PC-9 (cell line): ENCODE results near the gene JAGN1. TPM values are rescaled to one million over a fixed set of nuclear protein-coding genes. Genes with fewer than 3 reads are reported as not detected.
"Not testable (repeated sequence)": the region's sequence is repeated elsewhere in the genome, so short reads cannot be mapped to it uniquely, and the experiment has no call there.

ENCODE experiments used
- BruUV-seq: library from RNA; stranded (reverse); fragments of 400-500 nt; replicated peaks from 2 replicates; lab custom pipeline; 2021; lab: Mats Ljungman, UMichigan
- CTCF ChIA-PET: fragments of 300-600 bp; sonication (Branson Sonifier 250); formaldehyde crosslinking; loops from one replicate; lab custom pipeline; 2022; ENCODE audit warnings: antibody characterized with exemption; lab: Charles Lee
- POLR2A ChIA-PET: fragments of 300-600 bp; sonication (Branson Sonifier 250); formaldehyde crosslinking; loops from one replicate; lab custom pipeline; 2022; ENCODE audit warnings: antibody characterized with exemption; ENCODE audit not compliant: unreplicated experiment; lab: Charles Lee
- DNase-seq, 2 experiments: peaks; one replicate each; pipeline versions ENCODE4 v3.0.0 to v3.0.0-alpha.2; 2015 to 2022; ENCODE audit warnings: mixed read lengths in 1 of 2
- H2AFZ ChIP-seq: fragments of 200-600 bp; sonication (generic); 2 replicates; pipeline ENCODE4 v1.8.1; 2017; ENCODE audit warnings: antibody characterized with exemption
- H3F3A ChIP-seq: fragments of 200-600 bp; sonication (generic); 2 replicates; pipeline ENCODE4 v1.8.1; 2017; ENCODE audit warnings: antibody characterized with exemption, mild to moderate bottlenecking, low read depth; ENCODE audit not compliant: insufficient read depth
- H3K27ac ChIP-seq: fragments of 200-600 bp; sonication (generic); 2 replicates; pipeline ENCODE4 v1.6.1; 2016; ENCODE audit warnings: mixed run types
- H3K27me3 ChIP-seq: fragments of 200-600 bp; sonication (generic); 2 replicates; pipeline ENCODE4 v1.6.1; 2016; ENCODE audit warnings: low read depth, mixed run types; ENCODE audit not compliant: insufficient read depth
- H3K36me3 ChIP-seq: fragments of 200-600 bp; sonication (generic); 2 replicates; pipeline ENCODE4 v1.6.1; 2016; ENCODE audit warnings: low read depth, mixed run types
- H3K4me1 ChIP-seq: fragments of 200-600 bp; sonication (generic); replicated peaks from 2 replicates; pipeline ENCODE4 v1.6.1; 2016; ENCODE audit warnings: mixed run types; ENCODE audit not compliant: insufficient read depth
- H3K4me2 ChIP-seq: fragments of 200-600 bp; sonication (generic); 2 replicates; pipeline ENCODE4 v1.6.1; 2017; ENCODE audit warnings: mixed run types
- H3K4me3 ChIP-seq: fragments of 200-600 bp; sonication (generic); 2 replicates; pipeline ENCODE4 v1.6.1; 2016; ENCODE audit warnings: mixed run types
- H3K79me2 ChIP-seq: fragments of 200-600 bp; sonication (generic); 2 replicates; pipeline ENCODE4 v1.6.1; 2017; ENCODE audit warnings: low read depth, mixed run types
- H3K9me2 ChIP-seq: fragments of 200-600 bp; sonication (generic); 2 replicates; pipeline ENCODE4 v1.8.1; 2017; ENCODE audit warnings: mild to moderate bottlenecking; ENCODE audit not compliant: insufficient read depth
- H3K9me3 ChIP-seq: fragments of 200-600 bp; sonication (generic); 2 replicates; pipeline ENCODE4 v1.8.1; 2016; ENCODE audit warnings: low read depth; ENCODE audit not compliant: insufficient read depth
- H4K20me1 ChIP-seq: fragments of 200-600 bp; sonication (generic); 2 replicates; pipeline ENCODE4 v1.8.1; 2017; ENCODE audit not compliant: insufficient read depth
- CTCF ChIP-seq: fragments of 200-600 bp; sonication (generic); conservative IDR thresholded peaks from 2 replicates; pipeline ENCODE4 v1.6.1; 2017; ENCODE audit warnings: mixed run types, antibody characterized with exemption, mild to moderate bottlenecking, moderate library complexity
- EZH2 ChIP-seq: fragments of 200-600 bp; sonication (generic); IDR thresholded peaks from 2 replicates; pipeline ENCODE4 v1.8.0; 2017; ENCODE audit warnings: antibody characterized with exemption, low read depth
- intact Hi-C: fragments of 100-400 bp; cut with micrococcal nuclease; formaldehyde crosslinking; loops from one replicate; pipeline ENCODE4 v1.10.0; 2022; ENCODE audit not compliant: unreplicated experiment
- total RNA-seq: library from RNA; stranded (reverse); gene quantifications from 2 replicates; pipeline ENCODE4 v1.2.3, GENCODE V29; 2021

The JAGN1 gene
- total RNA-seq, 1 experiment from 2014 or later: 52.4 TPM

GRCh38 chr3:9848860-9849259 lies 41.5 kb upstream of the JAGN1 start:
- CTCF ChIA-PET: interaction anchor here (1.1 kb wide), 1 partner anchor 98 kb away, joined by 3 read pairs; no protein-coding TSS in a partner anchor
- DNase-seq, H3K4me2 ChIP-seq, H3K9me2 ChIP-seq, H3F3A ChIP-seq, BruUV-seq, POLR2A ChIA-PET, H4K20me1 ChIP-seq, H3K27ac ChIP-seq, H3K9me3 ChIP-seq, H3K4me3 ChIP-seq, H3K79me2 ChIP-seq, H3K27me3 ChIP-seq, H2AFZ ChIP-seq, H3K36me3 ChIP-seq: not testable (repeated sequence)
- TF ChIP-seq CTCF: peak; percentile 82
- peaks cover 18% of the 10 kb centered on the region for H3K4me1 ChIP-seq
- intact Hi-C loops: loop anchor here (2.0 kb wide), 2 partner anchors 84 to 98 kb away; partner anchors contain the start of gene CRELD1

GRCh38 chr3:9851383-9851782 lies 39.0 kb upstream of the JAGN1 start:
- H3K4me3 ChIP-seq, BruUV-seq, H3K27ac ChIP-seq, H3K27me3 ChIP-seq, H2AFZ ChIP-seq, H3K9me3 ChIP-seq, POLR2A ChIA-PET, H3K4me1 ChIP-seq, H4K20me1 ChIP-seq, H3K4me2 ChIP-seq, CTCF ChIA-PET, intact Hi-C loops, H3K9me2 ChIP-seq, H3F3A ChIP-seq, H3K36me3 ChIP-seq, DNase-seq, H3K79me2 ChIP-seq: not testable (repeated sequence)

DNA sequence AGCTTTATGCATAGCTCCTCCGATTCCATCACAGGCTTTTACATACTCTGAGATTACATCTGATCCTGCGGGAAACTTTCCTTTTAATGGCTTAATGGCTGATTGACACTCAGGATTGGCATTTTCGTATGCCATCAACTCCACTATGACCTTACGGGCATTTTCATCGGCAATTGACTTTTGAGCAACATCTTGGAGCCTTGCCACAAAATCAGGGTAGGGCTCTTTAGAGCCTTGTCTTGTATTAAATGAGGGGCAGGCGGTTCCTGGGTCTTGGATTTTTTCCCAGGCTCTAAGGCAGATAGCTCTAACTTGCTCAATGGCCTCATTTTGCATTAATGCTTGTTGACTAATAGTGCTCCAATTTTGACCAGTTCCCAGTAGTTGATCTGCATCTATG lies 38.5 kb upstream of the JAGN1 start:
- H3K9me2 ChIP-seq, H4K20me1 ChIP-seq, H2AFZ ChIP-seq, H3K27ac ChIP-seq, H3K27me3 ChIP-seq, H3K4me2 ChIP-seq, H3K79me2 ChIP-seq, H3K36me3 ChIP-seq, CTCF ChIA-PET, POLR2A ChIA-PET, H3K9me3 ChIP-seq, H3F3A ChIP-seq, BruUV-seq, intact Hi-C loops, H3K4me3 ChIP-seq, DNase-seq, H3K4me1 ChIP-seq: not testable (repeated sequence)

DNA sequence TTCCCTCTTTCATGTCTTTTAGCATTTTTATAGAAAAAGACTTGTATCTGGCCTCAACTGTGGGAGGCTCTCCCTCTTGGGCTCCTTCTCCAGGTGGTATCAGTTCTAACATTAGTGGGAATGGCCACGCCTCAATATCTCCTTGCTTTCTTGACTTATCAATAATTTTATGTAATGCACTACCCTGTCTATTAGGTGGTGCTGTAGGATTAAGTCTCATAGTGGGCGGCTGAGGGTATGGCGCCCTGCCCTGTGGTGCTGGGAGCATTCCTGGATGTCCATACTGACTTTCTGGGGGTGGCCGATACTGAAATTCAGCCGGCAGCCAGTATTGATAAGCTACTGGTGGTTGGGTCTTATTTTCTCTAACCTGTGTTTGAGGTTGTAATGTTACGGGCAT lies 37.9 kb upstream of the JAGN1 start:
- Histone ChIP-seq H3K27me3 (no peaks in the 10 kb centered on the region), H3K9me3 (no peaks in the 10 kb centered on the region), H2AFZ (no peak overlapping the region), H3K4me3 (no peak overlapping the region), H3K27ac (no peak overlapping the region), H3K79me2 (no peaks in the 10 kb centered on the region), H3K9me2 (no peaks in the 10 kb centered on the region), H3F3A (no peaks in the 10 kb centered on the region), H4K20me1 (no peaks in the 10 kb centered on the region), H3K36me3 (no peaks in the 10 kb centered on the region), H3K4me1 (0 out of 2 replicates have a peak, but pooled peaks cover 8% of the 10 kb centered on the region), H3K4me2 (no peak overlapping the region)
- CTCF ChIA-PET: interaction anchor here (1.2 kb wide), 1 partner anchor 45 kb away, joined by 3 read pairs; no protein-coding TSS in a partner anchor
- POLR2A ChIA-PET: no interaction called here
- DNase-seq: no peak
- no peak for TF ChIP-seq EZH2
- TF ChIP-seq CTCF: 0 out of 2 replicates have a peak, but pooled peaks have one; percentile 17
- BruUV-seq: no TSS peak
- intact Hi-C loops: no loop called here

- not testable (repeated sequence) for BruUV-seq, H2AFZ ChIP-seq
These were observed 36.0 kb upstream of the JAGN1 start for GRCh38 chr3:9854291-9854940.

More at GRCh38 chr3:9854291-9854940, 36.0 kb upstream of the JAGN1 start:
- H3F3A ChIP-seq, intact Hi-C loops, H3K4me3 ChIP-seq, H4K20me1 ChIP-seq, H3K27me3 ChIP-seq, H3K9me3 ChIP-seq, H3K36me3 ChIP-seq, H3K4me1 ChIP-seq, H3K79me2 ChIP-seq, H3K27ac ChIP-seq, H3K4me2 ChIP-seq, H3K9me2 ChIP-seq, DNase-seq: not testable (repeated sequence)
- ChIA-PET CTCF (interaction anchor here (0.6 kb wide), 1 partner anchor 18 kb away, joined by 3 read pairs; no protein-coding TSS in a partner anchor), POLR2A (interaction anchor here (0.6 kb wide), 1 partner anchor 364 kb away, joined by 5 read pairs; no protein-coding TSS in a partner anchor)
